C4-2B (cell line): Measurements from ENCODE around the gene GRK4.

Experiments used
- ZFX ChIP-seq: fragments of 450-650 bp; IDR thresholded peaks from 2 replicates; pipeline ENCODE4 v1.6.1; 2017
- TF ChIP-seq, protein P1 (sequence below): fragments of 450-650 bp; conservative IDR thresholded peaks from 2 replicates; pipeline ENCODE4 v1.5.1; 2017; ENCODE audit warnings: mild to moderate bottlenecking

DNA sequence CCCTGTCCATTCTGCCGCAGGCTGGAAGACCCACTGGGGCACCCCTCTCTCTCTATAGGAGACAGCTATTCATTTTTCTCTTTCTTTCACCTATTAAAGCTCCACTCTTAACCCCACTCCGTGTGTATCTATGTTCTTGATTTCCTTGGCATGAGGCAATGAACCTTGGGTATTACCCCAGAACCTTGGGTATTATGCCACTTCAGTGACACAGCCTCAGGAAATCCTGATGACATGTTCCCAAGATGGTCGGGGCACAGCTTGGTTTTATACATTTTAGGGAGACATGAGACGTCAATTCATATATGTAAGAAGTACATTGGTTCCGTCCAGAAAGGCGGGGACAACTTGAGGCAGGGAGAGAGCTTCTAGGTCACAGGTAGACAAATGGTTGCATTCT is 97.6 kb downstream of the GRK4 start:
- TF ChIP-seq, protein P1, sequence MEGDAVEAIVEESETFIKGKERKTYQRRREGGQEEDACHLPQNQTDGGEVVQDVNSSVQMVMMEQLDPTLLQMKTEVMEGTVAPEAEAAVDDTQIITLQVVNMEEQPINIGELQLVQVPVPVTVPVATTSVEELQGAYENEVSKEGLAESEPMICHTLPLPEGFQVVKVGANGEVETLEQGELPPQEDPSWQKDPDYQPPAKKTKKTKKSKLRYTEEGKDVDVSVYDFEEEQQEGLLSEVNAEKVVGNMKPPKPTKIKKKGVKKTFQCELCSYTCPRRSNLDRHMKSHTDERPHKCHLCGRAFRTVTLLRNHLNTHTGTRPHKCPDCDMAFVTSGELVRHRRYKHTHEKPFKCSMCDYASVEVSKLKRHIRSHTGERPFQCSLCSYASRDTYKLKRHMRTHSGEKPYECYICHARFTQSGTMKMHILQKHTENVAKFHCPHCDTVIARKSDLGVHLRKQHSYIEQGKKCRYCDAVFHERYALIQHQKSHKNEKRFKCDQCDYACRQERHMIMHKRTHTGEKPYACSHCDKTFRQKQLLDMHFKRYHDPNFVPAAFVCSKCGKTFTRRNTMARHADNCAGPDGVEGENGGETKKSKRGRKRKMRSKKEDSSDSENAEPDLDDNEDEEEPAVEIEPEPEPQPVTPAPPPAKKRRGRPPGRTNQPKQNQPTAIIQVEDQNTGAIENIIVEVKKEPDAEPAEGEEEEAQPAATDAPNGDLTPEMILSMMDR = no peak
- no peak for TF ChIP-seq ZFX
